ENCODE results near the gene BRAP.
"Not testable (repeated sequence)": the region's sequence is repeated elsewhere in the genome, so short reads cannot be mapped to it uniquely, and the experiment has no call there.

The BRAP gene, protein sequence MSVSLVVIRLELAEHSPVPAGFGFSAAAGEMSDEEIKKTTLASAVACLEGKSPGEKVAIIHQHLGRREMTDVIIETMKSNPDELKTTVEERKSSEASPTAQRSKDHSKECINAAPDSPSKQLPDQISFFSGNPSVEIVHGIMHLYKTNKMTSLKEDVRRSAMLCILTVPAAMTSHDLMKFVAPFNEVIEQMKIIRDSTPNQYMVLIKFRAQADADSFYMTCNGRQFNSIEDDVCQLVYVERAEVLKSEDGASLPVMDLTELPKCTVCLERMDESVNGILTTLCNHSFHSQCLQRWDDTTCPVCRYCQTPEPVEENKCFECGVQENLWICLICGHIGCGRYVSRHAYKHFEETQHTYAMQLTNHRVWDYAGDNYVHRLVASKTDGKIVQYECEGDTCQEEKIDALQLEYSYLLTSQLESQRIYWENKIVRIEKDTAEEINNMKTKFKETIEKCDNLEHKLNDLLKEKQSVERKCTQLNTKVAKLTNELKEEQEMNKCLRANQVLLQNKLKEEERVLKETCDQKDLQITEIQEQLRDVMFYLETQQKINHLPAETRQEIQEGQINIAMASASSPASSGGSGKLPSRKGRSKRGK

DNA sequence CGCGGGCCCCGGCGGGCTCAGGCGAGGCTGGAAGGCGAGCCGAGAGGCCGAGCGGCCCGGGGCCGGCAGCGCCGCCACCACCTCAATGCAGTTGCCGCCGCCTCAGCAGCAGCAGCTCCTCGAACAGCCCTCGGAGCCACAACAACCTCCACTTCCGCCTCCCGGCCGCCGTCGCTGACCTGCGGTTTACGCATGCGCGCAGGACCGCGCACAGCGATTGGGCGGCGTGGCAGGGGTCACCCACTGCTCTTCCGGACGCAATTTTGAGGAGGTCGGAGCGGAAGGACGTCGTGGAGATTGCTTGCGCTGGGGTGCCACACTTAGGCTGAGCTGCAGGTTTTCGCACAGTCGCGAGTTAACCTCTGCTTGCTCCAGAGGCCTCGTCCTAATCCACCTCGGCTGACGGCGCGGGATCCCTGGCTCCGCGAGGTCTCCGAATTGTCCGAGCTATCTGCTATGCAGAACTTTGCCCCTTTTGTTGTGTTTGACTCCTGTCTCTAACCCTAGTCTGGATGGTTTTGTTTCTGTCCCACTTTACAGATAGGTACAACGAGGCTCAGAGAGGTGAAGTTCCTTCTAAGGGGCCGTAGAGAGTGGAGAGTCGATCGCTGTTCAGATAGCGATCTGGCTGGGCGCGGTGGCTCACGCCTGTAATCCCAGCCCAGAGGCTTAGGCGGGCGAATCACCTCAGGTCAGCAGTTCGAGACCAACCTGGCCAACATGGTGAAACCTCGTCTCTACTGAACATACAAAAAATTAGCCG is at the start of gene BRAP, which contains the start of gene ACAD10:
Gene BRAP, minus strand, starts transcription at position 146 of the 763 bp plus-strand sequence. CDS start 164 bp downstream, outside the sequence.
Gene ACAD10, plus strand, starts transcription at position 243 of the 763 bp plus-strand sequence. CDS start 6,657 bp downstream, outside the sequence.
- peak; percentile 98 for DNase-seq (ENCODE audit: low read depth)
- peak within 1 kb of the TSS; percentile 86 for H3K4me3 ChIP-seq (ENCODE audit: low read depth, low read length)
- TF ChIP-seq, protein P1, sequence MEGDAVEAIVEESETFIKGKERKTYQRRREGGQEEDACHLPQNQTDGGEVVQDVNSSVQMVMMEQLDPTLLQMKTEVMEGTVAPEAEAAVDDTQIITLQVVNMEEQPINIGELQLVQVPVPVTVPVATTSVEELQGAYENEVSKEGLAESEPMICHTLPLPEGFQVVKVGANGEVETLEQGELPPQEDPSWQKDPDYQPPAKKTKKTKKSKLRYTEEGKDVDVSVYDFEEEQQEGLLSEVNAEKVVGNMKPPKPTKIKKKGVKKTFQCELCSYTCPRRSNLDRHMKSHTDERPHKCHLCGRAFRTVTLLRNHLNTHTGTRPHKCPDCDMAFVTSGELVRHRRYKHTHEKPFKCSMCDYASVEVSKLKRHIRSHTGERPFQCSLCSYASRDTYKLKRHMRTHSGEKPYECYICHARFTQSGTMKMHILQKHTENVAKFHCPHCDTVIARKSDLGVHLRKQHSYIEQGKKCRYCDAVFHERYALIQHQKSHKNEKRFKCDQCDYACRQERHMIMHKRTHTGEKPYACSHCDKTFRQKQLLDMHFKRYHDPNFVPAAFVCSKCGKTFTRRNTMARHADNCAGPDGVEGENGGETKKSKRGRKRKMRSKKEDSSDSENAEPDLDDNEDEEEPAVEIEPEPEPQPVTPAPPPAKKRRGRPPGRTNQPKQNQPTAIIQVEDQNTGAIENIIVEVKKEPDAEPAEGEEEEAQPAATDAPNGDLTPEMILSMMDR (IDR thresholded peaks at IDR 0.05; ENCODE audit: insufficient read depth, low read depth, low read length, missing control alignments): no peak

DNA sequence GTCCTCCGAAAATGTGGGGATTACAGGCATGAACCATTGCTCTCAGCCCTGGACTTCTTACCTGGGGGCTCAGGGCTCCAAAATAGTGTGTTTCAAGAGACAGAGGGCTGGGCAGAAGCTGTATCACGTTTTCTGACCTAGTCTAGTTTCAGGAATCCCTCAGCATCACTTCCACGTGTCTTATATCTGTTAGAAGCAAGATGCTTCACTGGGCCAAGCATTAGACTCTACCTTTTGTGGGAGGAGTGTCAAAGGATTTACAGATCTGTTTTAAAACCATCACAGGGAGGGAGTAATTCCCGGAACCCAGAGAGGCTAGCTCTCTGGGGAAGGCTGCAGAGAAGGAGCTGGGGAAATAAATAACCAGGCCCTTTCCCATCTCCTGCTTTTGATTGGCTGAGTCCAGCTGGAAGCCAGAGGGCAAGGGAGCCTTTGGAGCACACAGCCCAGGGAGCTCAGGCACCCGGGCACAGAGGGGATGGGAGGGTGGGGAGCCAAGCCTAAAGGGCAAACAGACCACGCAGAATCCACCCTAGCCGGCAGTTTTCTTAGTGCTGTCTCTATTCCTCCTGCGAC is 47.7 kb upstream of the BRAP start:
- TF ChIP-seq, protein P1 (IDR thresholded peaks at IDR 0.05; ENCODE audit: insufficient read depth, low read depth, low read length, missing control alignments): no peak
- no peak overlapping the region for H3K4me3 ChIP-seq (ENCODE audit: low read depth, low read length)
- DNase-seq (ENCODE audit: low read depth): no peak

- DNase-seq (ENCODE audit: low read depth): no peak
- TF ChIP-seq, protein P1 (IDR thresholded peaks at IDR 0.05; ENCODE audit: insufficient read depth, low read depth, low read length, missing control alignments): no peak
- H3K4me3 ChIP-seq (ENCODE audit: low read depth, low read length): no peak overlapping the region
These were observed 47.0 kb upstream of the BRAP start for GRCh38 chr12:111732786-111733185.

DNA sequence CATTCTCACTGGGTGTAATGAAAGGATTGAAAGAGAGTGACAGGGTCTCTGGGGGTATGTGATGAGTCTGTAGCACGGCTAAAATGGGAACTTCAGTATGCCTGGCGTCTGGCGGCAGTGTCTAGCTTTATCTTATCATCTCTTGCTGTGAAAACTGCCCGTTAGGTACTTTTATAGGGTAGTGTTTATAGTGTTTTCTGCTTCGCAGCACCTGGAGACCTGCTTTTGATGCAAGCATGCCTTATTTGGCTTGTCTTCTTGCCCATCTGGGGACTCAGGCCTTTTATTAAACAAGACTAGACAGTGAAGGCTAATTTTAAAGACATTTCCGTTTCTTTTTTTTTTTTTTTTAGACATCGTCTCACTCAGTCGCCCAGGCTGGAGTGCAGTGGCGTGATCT is 44.7 kb upstream of the BRAP start:
- TF ChIP-seq, protein P1 (IDR thresholded peaks at IDR 0.05; ENCODE audit: insufficient read depth, low read depth, low read length, missing control alignments): no peak
- no peak overlapping the region for H3K4me3 ChIP-seq (ENCODE audit: low read depth, low read length)

DNA sequence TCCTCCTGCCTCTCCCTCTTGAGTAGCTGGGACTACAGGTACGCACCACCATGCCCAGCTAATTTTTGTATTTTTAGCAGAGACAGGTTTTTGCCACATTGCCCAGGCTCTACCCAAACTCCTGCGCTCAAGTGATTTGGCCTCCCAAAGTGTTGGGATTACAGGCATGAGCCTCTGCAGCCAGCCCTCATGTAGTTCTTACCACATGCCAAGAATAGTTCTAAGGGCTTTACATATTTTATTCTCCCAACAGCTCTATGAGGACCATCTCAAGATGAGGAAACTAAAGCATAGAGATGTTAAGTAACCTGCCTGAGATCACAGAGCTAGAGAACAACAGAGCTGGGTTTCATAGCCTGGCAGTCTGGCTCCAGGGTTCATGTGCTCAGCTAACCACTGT is 43.0 kb upstream of the BRAP start:
- DNase-seq (ENCODE audit: low read depth): no peak
- no peak overlapping the region for H3K4me3 ChIP-seq (ENCODE audit: low read depth, low read length)
- TF ChIP-seq, protein P1 (IDR thresholded peaks at IDR 0.05; ENCODE audit: insufficient read depth, low read depth, low read length, missing control alignments): no peak

More for the DNA sequence above, 44.7 kb upstream of the BRAP start:
- DNase-seq (ENCODE audit: low read depth): no peak

GRCh38 chr12:111723646-111724360 is 38.0 kb upstream of the BRAP start:
- DNase-seq (ENCODE audit: low read depth): not testable (repeated sequence)

More at GRCh38 chr12:111723646-111724360, 38.0 kb upstream of the BRAP start:
- not testable (repeated sequence) for H3K4me3 ChIP-seq (ENCODE audit: low read depth, low read length)

Measured in GM12865 (cell line).